D341Med (cell line): ENCODE data around the gene USB1.

Experiments used
- DNase-seq: peaks from one replicate; pipeline ENCODE4 v3.0.0; 2012; ENCODE audit warnings: low spot score

USB1 gene

GRCh38 chr16:58049232-58050185 is 48.3 kb downstream of the USB1 start:
- no peak for DNase-seq

- DNase-seq = no peak
Measured at GRCh38 chr16:58051296-58051695, 50.1 kb downstream of the USB1 start.

GRCh38 chr16:58051821-58052603 is 50.8 kb downstream of the USB1 start:
- no peak for DNase-seq

- no peak for DNase-seq
Measured at GRCh38 chr16:58053682-58054005, 52.4 kb downstream of the USB1 start.

GRCh38 chr16:58054289-58054688 is 53.1 kb downstream of the USB1 start:
- DNase-seq = no peak

GRCh38 chr16:58056580-58056979 is 55.4 kb downstream of the USB1 start:
- peak; percentile 27 for DNase-seq

GRCh38 chr16:58057121-58057520 is 55.9 kb downstream of the USB1 start:
- DNase-seq = no peak

- no peak for DNase-seq
Measured at GRCh38 chr16:58057784-58058183, 56.6 kb downstream of the USB1 start.

GRCh38 chr16:58062821-58063220 is 61.6 kb downstream of the USB1 start:
- peak; percentile 18 for DNase-seq

GRCh38 chr16:58063377-58064076 is 62.3 kb downstream of the USB1 start:
- peak; percentile 9 for DNase-seq

- no peak for DNase-seq
Measured at GRCh38 chr16:58070585-58070984, 69.4 kb downstream of the USB1 start.
